SK-N-MC (cell line): ENCODE data around the gene EXOC3L4.

ENCODE experiments used
- EZH2 ChIP-seq: fragments of 200-600 bp; sonication (generic); IDR thresholded peaks from one replicate; pipeline ENCODE4 v1.6.1; 2017; ENCODE audit warnings: antibody characterized with exemption
- FOXP2 ChIP-seq: optimal IDR thresholded peaks from 2 replicates; pipeline ENCODE3; 2011; ENCODE audit warnings: mild to moderate bottlenecking, moderate library complexity; ENCODE audit not compliant: insufficient read depth; ENCODE audit errors: extremely low read length, control extremely low read depth
- POLR2AphosphoS5 ChIP-seq: IDR thresholded peaks from 2 replicates; pipeline ENCODE4 v1.6.1; 2012; ENCODE audit warnings: mild to moderate bottlenecking, low read depth, low read length, borderline replicate concordance

DNA sequence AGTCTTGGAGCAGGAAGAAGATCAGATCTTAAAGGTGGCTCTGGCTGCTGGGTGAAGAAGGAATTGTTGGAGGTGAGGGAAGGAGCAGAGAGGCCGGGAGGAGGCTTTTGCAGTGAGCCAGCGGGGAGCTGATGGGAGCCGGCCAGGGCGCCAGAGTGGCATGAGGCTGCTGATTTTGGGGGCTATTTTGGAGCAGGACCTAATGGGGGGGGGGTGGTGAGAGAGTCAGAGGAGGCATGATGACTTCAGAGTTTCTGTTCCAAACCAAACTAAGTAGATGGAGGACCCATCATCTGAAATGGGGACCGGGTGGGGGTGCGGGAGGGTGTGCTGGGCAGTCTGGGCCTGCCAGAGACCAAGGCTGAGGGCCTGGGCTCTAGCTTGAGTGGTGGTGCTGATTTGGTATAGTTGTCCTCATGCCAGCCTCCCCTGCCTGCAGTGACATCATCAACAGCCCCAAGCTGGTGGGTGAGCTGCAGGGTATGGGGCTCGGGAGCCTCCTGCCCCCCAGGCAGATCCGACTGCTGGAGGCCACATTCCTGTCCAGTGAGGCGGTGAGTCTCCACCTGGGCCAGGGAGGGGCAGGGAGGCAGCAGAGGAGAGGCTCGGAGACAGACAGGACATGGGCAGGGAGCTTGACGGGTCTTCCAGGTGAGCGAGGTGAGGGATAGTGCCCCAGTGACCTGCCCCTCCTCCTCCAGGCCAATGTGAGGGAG is 34.9 kb downstream of the EXOC3L4 start:
- no peak for TF ChIP-seq EZH2
- TF ChIP-seq POLR2AphosphoS5 = no peak
- no peak for TF ChIP-seq FOXP2
